ENCODE measurements around the gene GID8. TPM values are rescaled to one million over a fixed set of nuclear protein-coding genes. Genes with fewer than 3 reads are reported as not detected.

Gene GID8
- total and polyA plus RNA-seq, 2 experiments from 2014 or later = 17.6 to 31.0 TPM

- in situ Hi-C loops (cut with MboI) = no loop called here
- Histone ChIP-seq H3K27me3 (replicated peaks; ENCODE audit: insufficient read depth) (no peaks in the 10 kb centered on the region), H3K36me3 (ENCODE audit: low read depth) (peaks cover 7% of the 10 kb centered on the region), H3K4me3 (no peak overlapping the region), H3K27ac (no peak overlapping the region), H3K79me2 (ENCODE audit: insufficient read depth) (peaks cover 100% of the 10 kb centered on the region), H3K4me1 (ENCODE audit: insufficient read depth) (peaks cover 27% of the 10 kb centered on the region), H3K9me3 (ENCODE audit: low read depth) (no peaks in the 10 kb centered on the region), H4K20me1 (ENCODE audit: insufficient read depth) (peaks cover 52% of the 10 kb centered on the region), H3K4me2 (ENCODE audit: unreplicated experiment) (no peak overlapping the region), H3K9ac (no peak overlapping the region), H3F3A (ENCODE audit: insufficient read depth) (peaks cover 22% of the 10 kb centered on the region), H2AFZ (no peak overlapping the region), H3K9me2 (ENCODE audit: insufficient read depth) (no peaks in the 10 kb centered on the region)
- no peak for DNase-seq
- 80 to 88% methylated on average over 3 of the region's 3 CpGs for WGBS, 2 experiments (ENCODE audit: low coverage in 1 of 2, low lambda C conversion rate in 2 of 2, missing lambda C conversion rate in 2 of 2)
- TF ChIP-seq EZH2 (IDR thresholded peaks at IDR 0.05; ENCODE audit: insufficient read depth, poor library complexity, severe bottlenecking) (no peak), EZH2phosphoT487 (IDR thresholded peaks at IDR 0.05; ENCODE audit: insufficient read depth, low read depth) (no peak)
Measured at GRCh38 chr20:62917720-62918119, 20.2 kb upstream of the GID8 start.

- Histone ChIP-seq H3K9me2 (ENCODE audit: insufficient read depth) (no peaks in the 10 kb centered on the region), H3K9me3 (ENCODE audit: low read depth) (no peaks in the 10 kb centered on the region), H3K27me3 (replicated peaks; ENCODE audit: insufficient read depth) (no peaks in the 10 kb centered on the region), H3K36me3 (ENCODE audit: low read depth) (peaks cover 4% of the 10 kb centered on the region), H4K20me1 (ENCODE audit: insufficient read depth) (peaks cover 53% of the 10 kb centered on the region), H3K4me3 (no peak overlapping the region), H2AFZ (no peak overlapping the region), H3K9ac (no peak overlapping the region), H3K4me2 (ENCODE audit: unreplicated experiment) (no peak overlapping the region), H3K27ac (no peak overlapping the region), H3K4me1 (ENCODE audit: insufficient read depth) (peaks cover 31% of the 10 kb centered on the region), H3F3A (ENCODE audit: insufficient read depth) (peaks cover 26% of the 10 kb centered on the region), H3K79me2 (ENCODE audit: insufficient read depth) (peaks cover 100% of the 10 kb centered on the region)
- TF ChIP-seq EZH2phosphoT487 (IDR thresholded peaks at IDR 0.05; ENCODE audit: insufficient read depth, low read depth) = no peak
- no peak for TF ChIP-seq EZH2 (IDR thresholded peaks at IDR 0.05; ENCODE audit: insufficient read depth, poor library complexity, severe bottlenecking)
- in situ Hi-C loops (cut with MboI) = no loop called here
- no peak for DNase-seq
- WGBS, 2 experiments (ENCODE audit: low coverage in 1 of 2, low lambda C conversion rate in 2 of 2, missing lambda C conversion rate in 2 of 2) = 64 to 74% methylated on average over 3 of the region's 3 CpGs
Measured at GRCh38 chr20:62918147-62918546, 19.8 kb upstream of the GID8 start.

DNA sequence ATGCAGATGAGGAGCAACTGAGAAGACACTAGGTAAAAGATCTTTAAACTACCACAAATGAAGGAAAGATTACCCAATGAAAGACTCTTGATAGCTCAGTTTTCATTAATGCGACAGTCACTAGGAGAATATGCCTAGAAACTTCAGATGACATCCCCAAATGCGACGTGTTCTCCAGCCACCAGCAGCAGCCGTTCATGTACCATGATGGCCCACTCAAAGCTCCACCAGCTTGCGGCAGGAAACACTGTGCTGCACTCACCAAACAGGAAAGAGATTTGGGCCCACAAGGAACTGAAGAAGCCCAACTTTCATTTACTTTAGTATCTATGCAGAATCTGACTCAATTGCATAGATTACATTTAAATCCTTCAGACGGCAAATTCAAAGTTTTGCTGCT lies 19.1 kb upstream of the GID8 start:
- Histone ChIP-seq H3K9me2 (ENCODE audit: insufficient read depth) (no peaks in the 10 kb centered on the region), H4K20me1 (ENCODE audit: insufficient read depth) (peaks cover 51% of the 10 kb centered on the region), H3K79me2 (ENCODE audit: insufficient read depth) (peaks cover 100% of the 10 kb centered on the region), H3K36me3 (ENCODE audit: low read depth) (no peaks in the 10 kb centered on the region; the same call in 1 of the 2 replicates), H3K27ac (no peak overlapping the region), H3K27me3 (replicated peaks; ENCODE audit: insufficient read depth) (no peaks in the 10 kb centered on the region), H3K9me3 (ENCODE audit: low read depth) (no peaks in the 10 kb centered on the region), H3K9ac (no peak overlapping the region), H3K4me1 (ENCODE audit: insufficient read depth) (peaks cover 36% of the 10 kb centered on the region), H2AFZ (no peak overlapping the region), H3K4me3 (no peak overlapping the region), H3F3A (ENCODE audit: insufficient read depth) (peaks cover 30% of the 10 kb centered on the region), H3K4me2 (ENCODE audit: unreplicated experiment) (no peak overlapping the region)
- 85 to 89% methylated on average over 6 of the region's 6 CpGs for WGBS, 2 experiments (ENCODE audit: low coverage in 1 of 2, low lambda C conversion rate in 2 of 2, missing lambda C conversion rate in 2 of 2)
- no peak for DNase-seq
- TF ChIP-seq EZH2 (IDR thresholded peaks at IDR 0.05; ENCODE audit: insufficient read depth, poor library complexity, severe bottlenecking) = no peak
- no peak for TF ChIP-seq EZH2phosphoT487 (IDR thresholded peaks at IDR 0.05; ENCODE audit: insufficient read depth, low read depth)
- in situ Hi-C loops (cut with MboI) = no loop called here

DNA sequence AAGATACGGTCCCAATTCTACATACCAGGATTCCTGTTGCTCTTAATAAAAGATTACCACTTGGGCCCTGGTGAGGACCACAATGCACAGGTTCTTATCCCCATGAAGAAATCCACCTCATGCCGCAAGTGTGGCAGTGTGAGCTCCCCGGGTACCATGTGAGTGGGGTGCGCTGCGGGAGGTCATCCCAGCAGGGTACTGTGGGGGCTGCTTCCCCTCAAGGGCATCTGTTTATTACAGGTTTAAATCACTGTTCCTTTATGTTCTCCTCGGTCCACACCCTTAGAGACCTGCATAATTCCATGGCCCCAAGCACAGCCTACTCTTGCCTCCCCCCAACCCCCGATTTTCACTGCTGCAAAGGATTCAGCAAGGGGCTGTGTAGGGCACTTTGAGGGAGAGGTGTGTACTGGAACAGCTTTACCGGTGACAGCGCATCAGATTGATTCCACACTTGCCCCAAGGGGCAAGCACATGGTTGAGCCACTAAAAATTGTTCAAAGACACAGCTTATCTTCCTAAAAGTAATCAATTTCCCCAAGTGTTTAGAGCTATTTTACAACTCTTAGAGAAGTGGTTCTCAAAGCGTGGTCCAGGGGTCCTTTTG lies 17.8 kb upstream of the GID8 start:
- Histone ChIP-seq H3F3A (ENCODE audit: insufficient read depth) (peaks cover 41% of the 10 kb centered on the region), H3K9me2 (ENCODE audit: insufficient read depth) (no peaks in the 10 kb centered on the region), H2AFZ (no peak overlapping the region), H3K4me3 (no peak overlapping the region), H4K20me1 (ENCODE audit: insufficient read depth) (peaks cover 57% of the 10 kb centered on the region), H3K27ac (peak overlapping the region; percentile 71), H3K9ac (no peak overlapping the region), H3K79me2 (ENCODE audit: insufficient read depth) (peaks cover 100% of the 10 kb centered on the region), H3K27me3 (replicated peaks; ENCODE audit: insufficient read depth) (no peaks in the 10 kb centered on the region), H3K9me3 (ENCODE audit: low read depth) (no peaks in the 10 kb centered on the region), H3K36me3 (ENCODE audit: low read depth) (no peaks in the 10 kb centered on the region), H3K4me2 (ENCODE audit: unreplicated experiment) (peak overlapping the region; percentile 12), H3K4me1 (ENCODE audit: insufficient read depth) (peaks cover 49% of the 10 kb centered on the region)
- TF ChIP-seq EZH2phosphoT487 (IDR thresholded peaks at IDR 0.05; ENCODE audit: insufficient read depth, low read depth) (no peak), EZH2 (IDR thresholded peaks at IDR 0.05; ENCODE audit: insufficient read depth, poor library complexity, severe bottlenecking) (no peak)
- DNase-seq = no peak
- WGBS, 2 experiments (ENCODE audit: low coverage in 1 of 2, low lambda C conversion rate in 2 of 2, missing lambda C conversion rate in 2 of 2) = 76 to 80% methylated on average over 10 of the region's 10 CpGs
- in situ Hi-C loops (cut with MboI) = no loop called here

All from GM23248 (cell line).